Activated CD4-positive, alpha-beta memory T cell treated with anti-CD3 and anti-CD28 coated beads for 36 hours (primary cell): ENCODE measurements around the gene KEL. TPM values are rescaled to one million over a fixed set of nuclear protein-coding genes. Genes with fewer than 3 reads are reported as not detected.

ENCODE experiments used
- CTCF ChIA-PET: fragments of 350-600 bp; sonication (Branson Sonifier 250); formaldehyde crosslinking; loops from one replicate; lab custom pipeline; 2021; ENCODE audit warnings: antibody characterized with exemption, inconsistent platforms; lab: Charles Lee
- POLR2A ChIA-PET: fragments of 350-600 bp; sonication (Branson Sonifier 250); formaldehyde crosslinking; loops from one replicate; lab custom pipeline; 2021; ENCODE audit warnings: antibody characterized with exemption; lab: Charles Lee
- DNase-seq: peaks from one replicate; pipeline ENCODE4 v3.0.0-alpha.2; 2020
- H3K27ac Mint-ChIP-seq: one replicate; pipeline ENCODE4 v1.8.0; 2021; ENCODE audit warnings: mixed read lengths
- H3K27me3 Mint-ChIP-seq: one replicate; pipeline ENCODE4 v1.8.0; 2021; ENCODE audit warnings: mixed read lengths
- H3K36me3 Mint-ChIP-seq: one replicate; pipeline ENCODE4 v1.8.0; 2021; ENCODE audit warnings: mixed read lengths
- H3K4me1 Mint-ChIP-seq: one replicate; pipeline ENCODE4 v1.8.0; 2021; ENCODE audit warnings: low read depth, mixed read lengths
- H3K4me3 Mint-ChIP-seq: one replicate; pipeline ENCODE4 v1.8.0; 2021; ENCODE audit warnings: mild to moderate bottlenecking, mixed read lengths
- H3K9me3 Mint-ChIP-seq: one replicate; pipeline ENCODE4 v1.8.0; 2021; ENCODE audit warnings: mixed read lengths
- intact Hi-C: fragments of 100-400 bp; cut with micrococcal nuclease; formaldehyde crosslinking; loops from one replicate; pipeline ENCODE4 v1.15.1; 2023
- total RNA-seq, 2 experiments: library from RNA; stranded (reverse); gene quantifications; one replicate each; pipeline ENCODE4 v1.2.3, GENCODE V29; 2021

The KEL gene
- total RNA-seq, 2 experiments from 2014 or later: 0.34 to 0.55 TPM

GRCh38 chr7:142908290-142908689 is 53.9 kb downstream of the KEL start:
- POLR2A ChIA-PET: no interaction called here
- H3K9me3 Mint-ChIP-seq: peaks cover 5% of the 10 kb centered on the region
- intact Hi-C loops: no loop called here
- CTCF ChIA-PET: no interaction called here
- no peak for DNase-seq
- H3K27ac Mint-ChIP-seq: no peak overlapping the region
- peaks cover 10% of the 10 kb centered on the region for H3K27me3 Mint-ChIP-seq
- H3K4me3 Mint-ChIP-seq: no peak overlapping the region
- no peaks in the 10 kb centered on the region for H3K4me1 Mint-ChIP-seq
- no peaks in the 10 kb centered on the region for H3K36me3 Mint-ChIP-seq

- peaks cover 5% of the 10 kb centered on the region for H3K9me3 Mint-ChIP-seq
- H3K4me1 Mint-ChIP-seq: no peaks in the 10 kb centered on the region
- intact Hi-C loops: no loop called here
- ChIA-PET CTCF (interaction anchor here (1.2 kb wide), 1 partner anchor 96 kb away, joined by 3 read pairs; no protein-coding TSS in a partner anchor), POLR2A (no interaction called here)
- no peak for DNase-seq
- H3K4me3 Mint-ChIP-seq: no peak overlapping the region
- H3K27ac Mint-ChIP-seq: no peak overlapping the region
- H3K36me3 Mint-ChIP-seq: no peaks in the 10 kb centered on the region
- peaks cover 10% of the 10 kb centered on the region for H3K27me3 Mint-ChIP-seq
These were observed 55.5 kb downstream of the KEL start for GRCh38 chr7:142906643-142907042.

DNA sequence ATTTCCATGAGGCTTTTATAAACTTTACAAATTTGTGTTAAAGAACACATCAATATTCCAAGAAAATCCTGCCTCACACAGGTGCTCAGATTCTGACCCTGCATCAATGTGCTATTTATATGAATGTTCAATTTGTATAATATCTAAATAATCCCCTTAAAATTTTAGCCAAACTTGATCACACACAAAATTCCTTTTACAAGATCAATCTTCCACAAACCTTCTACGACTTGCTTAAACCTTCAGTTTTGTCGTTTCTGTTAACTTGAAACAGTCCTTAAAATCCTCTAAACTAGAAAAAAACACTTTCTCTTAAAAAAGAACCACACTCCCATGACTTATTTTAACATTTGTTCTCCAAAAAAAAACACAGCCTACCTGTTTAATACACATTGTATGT is 56.4 kb downstream of the KEL start:
- Mint-ChIP-seq H3K27ac (no peak overlapping the region), H3K4me1 (no peaks in the 10 kb centered on the region), H3K9me3 (peaks cover 5% of the 10 kb centered on the region), H3K27me3 (peaks cover 10% of the 10 kb centered on the region), H3K4me3 (no peak overlapping the region), H3K36me3 (no peaks in the 10 kb centered on the region)
- POLR2A ChIA-PET: no interaction called here
- intact Hi-C loops: no loop called here
- CTCF ChIA-PET: interaction anchor here (1.0 kb wide), 1 partner anchor 24 kb away, joined by 4 read pairs; no protein-coding TSS in a partner anchor
- DNase-seq: no peak

DNA sequence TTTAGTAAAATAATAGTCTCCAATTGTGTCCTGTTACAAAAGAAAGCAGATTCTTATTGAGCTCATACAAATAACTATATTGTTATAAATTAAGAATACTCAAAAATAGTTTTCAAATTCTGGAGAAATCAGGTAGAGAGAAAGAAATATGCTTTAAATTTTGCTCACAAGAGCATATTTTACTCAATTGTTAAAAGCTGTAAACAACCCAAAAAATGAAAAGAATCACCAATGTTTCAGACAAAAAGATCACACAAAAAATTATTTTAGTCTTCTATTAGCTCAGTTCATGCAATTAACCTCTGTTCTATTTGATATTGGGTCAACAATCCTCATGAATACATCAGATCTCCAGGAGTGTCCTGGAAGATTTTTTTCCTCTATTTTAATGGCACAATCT is 58.0 kb downstream of the KEL start:
- peaks cover 7% of the 10 kb centered on the region for H3K27me3 Mint-ChIP-seq
- H3K4me1 Mint-ChIP-seq: no peaks in the 10 kb centered on the region

GRCh38 chr7:142901426-142902259 is 60.5 kb downstream of the KEL start:
- H3K27me3 Mint-ChIP-seq: peaks cover 5% of the 10 kb centered on the region
- intact Hi-C loops: no loop called here
- POLR2A ChIA-PET: interaction anchor here (0.6 kb wide), 1 partner anchor 170 kb away, joined by 3 read pairs; no protein-coding TSS in a partner anchor
- H3K27ac Mint-ChIP-seq: no peak overlapping the region
- CTCF ChIA-PET: interaction anchor here (1.0 to 1.3 kb wide), 4 partner anchors 8 to 105 kb away, joined by 3 to 4 read pairs (median 3); no protein-coding TSS in a partner anchor
- no peaks in the 10 kb centered on the region for H3K4me1 Mint-ChIP-seq
- H3K9me3 Mint-ChIP-seq: peaks cover 5% of the 10 kb centered on the region
- H3K4me3 Mint-ChIP-seq: no peak overlapping the region
- no peak for DNase-seq
- no peaks in the 10 kb centered on the region for H3K36me3 Mint-ChIP-seq

More for the DNA sequence above, 58.0 kb downstream of the KEL start:
- Mint-ChIP-seq H3K9me3 (peaks cover 5% of the 10 kb centered on the region), H3K27ac (no peak overlapping the region), H3K36me3 (no peaks in the 10 kb centered on the region), H3K4me3 (no peak overlapping the region)
- CTCF ChIA-PET: interaction anchor here (0.9 kb wide), 1 partner anchor 23 kb away, joined by 3 read pairs; no protein-coding TSS in a partner anchor
- intact Hi-C loops: no loop called here
- POLR2A ChIA-PET: no interaction called here
- no peak for DNase-seq

- Mint-ChIP-seq H3K4me1 (no peaks in the 10 kb centered on the region), H3K36me3 (no peaks in the 10 kb centered on the region), H3K27me3 (peaks cover 3% of the 10 kb centered on the region), H3K27ac (no peak overlapping the region), H3K4me3 (no peak overlapping the region), H3K9me3 (peaks cover 5% of the 10 kb centered on the region)
- DNase-seq: no peak
- POLR2A ChIA-PET: no interaction called here
- intact Hi-C loops: no loop called here
- CTCF ChIA-PET: interaction anchor here (1.4 kb wide), 1 partner anchor 10 kb away, joined by 5 read pairs; no protein-coding TSS in a partner anchor
These were observed 62.5 kb downstream of the KEL start for GRCh38 chr7:142899661-142900060.

GRCh38 chr7:142898377-142899170 is 63.6 kb downstream of the KEL start:
- no peaks in the 10 kb centered on the region for H3K36me3 Mint-ChIP-seq
- peaks cover 3% of the 10 kb centered on the region for H3K27me3 Mint-ChIP-seq
- no peaks in the 10 kb centered on the region for H3K4me1 Mint-ChIP-seq
- intact Hi-C loops: no loop called here
- no peak for DNase-seq
- ChIA-PET CTCF (interaction anchor here (1.2 kb wide), 1 partner anchor 17 kb away, joined by 6 read pairs; no protein-coding TSS in a partner anchor), POLR2A (no interaction called here)
- H3K4me3 Mint-ChIP-seq: no peak overlapping the region
- H3K9me3 Mint-ChIP-seq: no peaks in the 10 kb centered on the region
- no peak overlapping the region for H3K27ac Mint-ChIP-seq

DNA sequence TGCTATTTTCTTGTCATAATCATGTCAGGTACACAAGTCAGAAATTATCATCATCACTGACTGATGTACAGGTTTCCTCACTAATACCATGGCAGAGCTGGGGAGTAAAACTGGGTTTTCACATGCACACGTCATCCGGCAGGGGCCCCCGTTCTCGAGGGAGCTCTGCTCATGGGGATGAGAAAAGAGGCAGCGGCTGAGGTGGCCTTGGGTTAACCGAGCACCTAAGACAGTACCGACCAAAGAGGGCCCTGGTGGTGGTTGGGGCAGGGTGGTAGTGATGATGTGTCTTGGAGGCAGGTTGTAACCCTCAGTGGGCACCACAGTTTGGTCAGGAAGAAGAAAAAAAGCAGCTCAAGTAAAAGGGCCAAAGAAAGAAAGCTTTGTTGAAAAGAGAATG is 64.5 kb downstream of the KEL start:
- Mint-ChIP-seq H3K36me3 (no peaks in the 10 kb centered on the region), H3K4me1 (no peaks in the 10 kb centered on the region), H3K4me3 (no peak overlapping the region), H3K9me3 (no peaks in the 10 kb centered on the region), H3K27ac (no peak overlapping the region), H3K27me3 (peaks cover 3% of the 10 kb centered on the region)
- CTCF ChIA-PET: interaction anchor here (1.2 kb wide), 1 partner anchor 16 kb away, joined by 6 read pairs; no protein-coding TSS in a partner anchor
- DNase-seq: no peak
- intact Hi-C loops: no loop called here
- POLR2A ChIA-PET: no interaction called here

DNA sequence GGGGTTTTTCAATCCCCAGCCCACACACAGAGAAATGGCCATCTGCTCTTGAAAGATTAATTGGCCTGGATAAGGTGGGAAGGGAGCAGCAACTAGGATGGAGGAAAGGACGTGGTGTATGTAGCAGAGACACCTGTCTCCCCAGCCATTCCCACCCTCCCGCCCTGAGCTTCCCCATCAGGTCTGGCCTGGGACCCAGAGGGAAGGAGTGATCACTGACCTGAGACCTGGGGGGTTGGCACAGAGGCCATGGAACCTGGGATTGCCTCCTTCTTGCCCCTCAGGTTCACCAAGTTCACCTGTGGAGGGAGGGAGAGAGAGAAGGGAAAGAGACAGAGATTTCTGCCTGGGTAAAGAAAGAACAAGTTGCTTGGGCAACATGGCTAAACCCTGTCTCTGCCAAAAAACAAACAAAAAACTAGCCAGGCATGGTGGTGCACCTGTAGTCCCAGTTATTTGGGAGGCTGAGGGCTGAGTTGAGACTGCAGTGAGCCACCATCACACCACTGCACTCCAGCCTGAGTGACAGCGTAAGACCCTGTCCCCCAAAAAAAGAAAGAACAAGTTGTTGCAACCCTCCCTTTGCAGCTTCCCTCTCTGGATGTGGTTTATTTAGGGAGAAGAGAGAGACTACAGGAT is 65.3 kb downstream of the KEL start:
- Mint-ChIP-seq H3K4me3 (no peak overlapping the region), H3K27me3 (peaks cover 3% of the 10 kb centered on the region), H3K9me3 (no peaks in the 10 kb centered on the region), H3K36me3 (no peaks in the 10 kb centered on the region), H3K4me1 (no peaks in the 10 kb centered on the region), H3K27ac (no peak overlapping the region)
- intact Hi-C loops: no loop called here
- CTCF ChIA-PET: no interaction called here
- no peak for DNase-seq
- POLR2A ChIA-PET: no interaction called here

DNA sequence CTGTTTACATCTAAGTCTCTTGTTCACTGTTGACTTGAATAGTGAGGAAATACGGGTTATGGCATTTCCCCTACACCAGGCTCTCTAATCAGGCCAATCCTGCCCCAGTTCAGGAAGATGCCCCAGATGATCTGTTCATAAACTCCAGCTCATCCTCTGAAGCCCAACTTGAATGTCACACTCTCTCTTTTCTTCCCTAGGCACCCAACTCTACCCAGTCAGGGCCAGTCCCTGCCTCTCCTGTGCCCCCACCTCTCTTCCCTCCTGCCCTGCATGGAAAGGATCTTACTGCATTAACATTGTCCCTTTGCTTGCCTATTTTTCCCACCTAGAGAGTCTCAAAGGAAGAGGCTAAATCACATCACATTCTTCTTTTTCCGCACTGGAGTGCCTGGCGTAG is 66.0 kb downstream of the KEL start:
- Mint-ChIP-seq H3K27ac (no peak overlapping the region), H3K9me3 (no peaks in the 10 kb centered on the region), H3K36me3 (no peaks in the 10 kb centered on the region), H3K4me1 (no peaks in the 10 kb centered on the region), H3K27me3 (peaks cover 3% of the 10 kb centered on the region), H3K4me3 (no peak overlapping the region)
- CTCF ChIA-PET: no interaction called here
- intact Hi-C loops: no loop called here
- POLR2A ChIA-PET: no interaction called here
- DNase-seq: no peak

GRCh38 chr7:142894985-142895593 is 67.1 kb downstream of the KEL start:
- intact Hi-C loops: no loop called here
- H3K9me3 Mint-ChIP-seq: no peaks in the 10 kb centered on the region
- no peak for DNase-seq
- POLR2A ChIA-PET: no interaction called here
- CTCF ChIA-PET: interaction anchor here (1.0 to 1.9 kb wide), 2 partner anchors 14 to 22 kb away, joined by 3 to 6 read pairs; no protein-coding TSS in a partner anchor
- no peak overlapping the region for H3K27ac Mint-ChIP-seq
- H3K27me3 Mint-ChIP-seq: peaks cover 6% of the 10 kb centered on the region
- H3K4me1 Mint-ChIP-seq: no peaks in the 10 kb centered on the region
- no peaks in the 10 kb centered on the region for H3K36me3 Mint-ChIP-seq
- H3K4me3 Mint-ChIP-seq: no peak overlapping the region
